RPMI7951 (cell line): Measurements from ENCODE around the gene KCNH2. TPM values are rescaled to one million over a fixed set of nuclear protein-coding genes. Genes with fewer than 3 reads are reported as not detected.
A peak's percentile ranks its signal among the peaks of the same experiment; 100 is the strongest.
"Not testable (repeated sequence)": the region's sequence is repeated elsewhere in the genome, so short reads cannot be mapped to it uniquely, and the experiment has no call there.

Experiments
- DNase-seq: peaks from one replicate; pipeline ENCODE4 v3.0.0-alpha.2; 2012; ENCODE audit warnings: low read depth
- total RNA-seq: library from RNA; depleted of rRNA; stranded (reverse); fragments of >200 nt; shearing (Covaris generic); gene quantifications from 2 replicates; pipeline ENCODE4 v1.2.3, GENCODE V29; 2014; rRNA removed

Gene KCNH2, protein sequence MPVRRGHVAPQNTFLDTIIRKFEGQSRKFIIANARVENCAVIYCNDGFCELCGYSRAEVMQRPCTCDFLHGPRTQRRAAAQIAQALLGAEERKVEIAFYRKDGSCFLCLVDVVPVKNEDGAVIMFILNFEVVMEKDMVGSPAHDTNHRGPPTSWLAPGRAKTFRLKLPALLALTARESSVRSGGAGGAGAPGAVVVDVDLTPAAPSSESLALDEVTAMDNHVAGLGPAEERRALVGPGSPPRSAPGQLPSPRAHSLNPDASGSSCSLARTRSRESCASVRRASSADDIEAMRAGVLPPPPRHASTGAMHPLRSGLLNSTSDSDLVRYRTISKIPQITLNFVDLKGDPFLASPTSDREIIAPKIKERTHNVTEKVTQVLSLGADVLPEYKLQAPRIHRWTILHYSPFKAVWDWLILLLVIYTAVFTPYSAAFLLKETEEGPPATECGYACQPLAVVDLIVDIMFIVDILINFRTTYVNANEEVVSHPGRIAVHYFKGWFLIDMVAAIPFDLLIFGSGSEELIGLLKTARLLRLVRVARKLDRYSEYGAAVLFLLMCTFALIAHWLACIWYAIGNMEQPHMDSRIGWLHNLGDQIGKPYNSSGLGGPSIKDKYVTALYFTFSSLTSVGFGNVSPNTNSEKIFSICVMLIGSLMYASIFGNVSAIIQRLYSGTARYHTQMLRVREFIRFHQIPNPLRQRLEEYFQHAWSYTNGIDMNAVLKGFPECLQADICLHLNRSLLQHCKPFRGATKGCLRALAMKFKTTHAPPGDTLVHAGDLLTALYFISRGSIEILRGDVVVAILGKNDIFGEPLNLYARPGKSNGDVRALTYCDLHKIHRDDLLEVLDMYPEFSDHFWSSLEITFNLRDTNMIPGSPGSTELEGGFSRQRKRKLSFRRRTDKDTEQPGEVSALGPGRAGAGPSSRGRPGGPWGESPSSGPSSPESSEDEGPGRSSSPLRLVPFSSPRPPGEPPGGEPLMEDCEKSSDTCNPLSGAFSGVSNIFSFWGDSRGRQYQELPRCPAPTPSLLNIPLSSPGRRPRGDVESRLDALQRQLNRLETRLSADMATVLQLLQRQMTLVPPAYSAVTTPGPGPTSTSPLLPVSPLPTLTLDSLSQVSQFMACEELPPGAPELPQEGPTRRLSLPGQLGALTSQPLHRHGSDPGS
- not detected in 2 replicates for total RNA-seq

DNA sequence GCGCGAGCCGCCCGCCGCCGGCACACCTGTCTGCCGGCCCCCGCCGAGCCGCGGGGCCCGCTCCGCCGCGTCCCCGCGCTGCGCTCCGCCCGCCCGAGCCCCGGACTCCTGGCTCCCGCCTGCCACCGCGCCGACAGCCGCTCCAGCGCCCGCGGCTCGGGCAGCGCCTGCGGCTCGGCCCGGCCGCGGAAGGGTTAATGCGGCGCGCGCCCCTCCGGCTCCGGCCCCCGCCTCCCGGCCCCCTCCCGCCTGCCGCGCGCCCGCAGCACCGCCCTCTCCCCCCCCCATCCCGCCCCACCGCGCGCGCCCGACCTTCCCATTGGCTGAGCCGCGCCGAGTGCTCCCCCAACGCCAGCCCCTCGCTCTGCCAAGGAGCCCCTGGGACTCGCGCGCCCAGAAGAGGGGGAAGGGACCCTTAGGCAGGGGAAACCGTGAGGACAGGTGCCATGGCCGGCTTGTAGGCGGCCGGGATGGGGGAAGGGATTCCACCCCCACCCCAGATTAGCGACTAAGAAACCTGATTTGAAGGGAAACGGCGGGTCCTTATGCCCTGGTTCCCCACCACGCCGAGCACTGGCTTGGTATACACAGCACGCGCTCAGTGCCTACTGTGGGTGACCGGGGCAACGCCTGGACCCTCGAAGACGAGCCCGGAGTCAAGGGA is at the start of gene KCNH2:
Gene KCNH2 (minus strand): TSS at position 196 of the 664 bp plus-strand sequence. CDS start 408 bp downstream, outside the sequence.
- DNase-seq = no peak

DNA sequence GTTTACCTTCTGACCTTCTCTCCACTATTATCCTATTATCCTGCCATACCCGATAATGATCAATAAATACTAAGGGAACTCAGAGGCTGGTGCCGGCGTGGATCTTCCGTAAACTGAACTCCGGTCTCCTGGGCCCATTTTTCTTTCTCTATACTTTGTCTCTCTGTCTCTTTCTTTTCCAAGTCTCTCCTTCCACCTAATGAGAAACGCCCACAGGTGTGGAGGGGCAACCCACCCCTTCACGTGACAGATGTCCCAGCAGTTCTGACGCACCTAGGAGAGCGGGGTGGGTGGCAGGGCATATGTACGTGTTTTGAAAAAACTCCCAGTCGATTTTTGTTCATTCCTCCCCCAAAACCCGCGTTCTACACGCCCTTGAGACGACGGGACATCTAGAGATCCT is 49.6 kb upstream of the KCNH2 start:
- DNase-seq = not testable (repeated sequence)

DNA sequence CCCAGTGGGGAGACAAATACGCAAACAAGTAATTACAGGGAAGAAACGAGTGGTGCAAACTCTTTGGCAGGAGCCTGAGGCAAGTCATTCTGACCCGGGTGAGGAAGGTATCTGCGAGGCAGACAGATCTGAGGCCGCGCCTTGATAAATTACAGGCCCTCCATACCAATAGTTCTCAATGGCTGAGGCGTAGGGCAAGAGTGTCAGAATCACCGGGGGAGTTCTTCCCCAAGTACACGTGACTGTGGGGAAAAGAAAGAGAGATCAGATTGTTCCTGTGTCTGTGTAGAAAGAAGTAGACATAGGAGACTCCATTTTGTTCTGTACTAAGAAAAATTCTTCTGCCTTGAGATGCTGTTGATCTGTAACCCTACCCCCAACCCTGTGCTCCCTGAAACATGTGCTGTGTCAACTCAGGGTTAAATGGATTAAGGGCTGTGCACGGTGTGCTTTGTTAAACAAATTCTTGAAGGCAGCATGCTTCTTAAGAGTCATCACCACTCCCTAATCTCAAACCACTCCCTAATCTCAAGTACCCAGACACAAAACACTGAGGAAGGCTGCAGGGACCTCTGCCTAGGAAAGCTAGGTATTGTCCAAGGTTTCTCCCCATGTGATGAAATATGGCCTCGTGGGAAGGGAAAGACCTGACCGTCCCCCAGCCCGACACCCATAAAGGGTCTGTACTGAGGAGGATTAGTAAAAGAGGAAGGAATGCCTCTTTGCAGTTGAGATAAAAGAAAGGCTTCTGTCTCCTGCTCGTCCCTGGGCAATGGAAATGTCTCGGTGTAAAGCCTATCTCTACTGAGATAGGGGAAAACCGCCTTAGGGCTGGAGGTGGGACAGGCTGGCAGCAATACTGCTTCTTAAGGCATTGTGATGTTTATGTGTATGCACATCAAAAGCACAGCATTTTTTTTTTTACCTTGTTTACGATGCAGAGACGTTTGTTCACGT is 48.9 kb upstream of the KCNH2 start:
- not testable (repeated sequence) for DNase-seq

DNA sequence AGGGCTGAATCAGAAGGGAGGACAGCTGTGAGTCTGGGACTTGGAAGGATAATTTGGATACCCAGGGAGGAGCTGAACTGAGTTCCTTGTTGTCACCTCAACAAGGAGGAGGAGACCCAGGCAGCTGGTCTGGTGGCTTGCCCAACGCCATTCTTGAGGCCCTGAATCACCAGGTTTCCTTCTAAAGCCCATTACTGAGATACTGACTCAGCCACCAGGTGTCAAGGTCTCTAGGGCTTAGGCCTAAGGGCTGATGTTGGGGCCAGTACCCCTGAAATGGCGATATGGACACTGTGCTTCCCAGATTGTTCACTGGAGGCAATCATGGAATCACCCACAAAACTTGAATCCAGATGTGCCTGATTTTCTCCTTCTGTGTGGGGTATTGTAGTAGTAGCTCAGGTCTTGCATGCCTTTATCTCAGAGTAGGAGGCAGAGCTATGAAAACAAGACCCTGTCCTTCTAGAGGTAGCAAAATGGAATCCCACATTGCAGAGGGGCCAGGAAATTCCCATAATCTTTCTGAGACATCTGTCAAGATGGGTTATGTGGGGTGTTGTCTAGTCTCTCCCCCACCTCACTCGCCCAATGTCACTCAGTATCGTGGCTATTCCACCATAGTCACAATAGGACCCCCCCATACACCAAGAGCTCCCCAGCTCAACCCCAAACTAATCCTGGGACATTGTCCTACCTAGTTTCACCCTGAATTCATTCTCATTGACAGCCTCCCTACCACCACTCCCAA is 48.0 kb upstream of the KCNH2 start:
- DNase-seq = peak; percentile 64

DNA sequence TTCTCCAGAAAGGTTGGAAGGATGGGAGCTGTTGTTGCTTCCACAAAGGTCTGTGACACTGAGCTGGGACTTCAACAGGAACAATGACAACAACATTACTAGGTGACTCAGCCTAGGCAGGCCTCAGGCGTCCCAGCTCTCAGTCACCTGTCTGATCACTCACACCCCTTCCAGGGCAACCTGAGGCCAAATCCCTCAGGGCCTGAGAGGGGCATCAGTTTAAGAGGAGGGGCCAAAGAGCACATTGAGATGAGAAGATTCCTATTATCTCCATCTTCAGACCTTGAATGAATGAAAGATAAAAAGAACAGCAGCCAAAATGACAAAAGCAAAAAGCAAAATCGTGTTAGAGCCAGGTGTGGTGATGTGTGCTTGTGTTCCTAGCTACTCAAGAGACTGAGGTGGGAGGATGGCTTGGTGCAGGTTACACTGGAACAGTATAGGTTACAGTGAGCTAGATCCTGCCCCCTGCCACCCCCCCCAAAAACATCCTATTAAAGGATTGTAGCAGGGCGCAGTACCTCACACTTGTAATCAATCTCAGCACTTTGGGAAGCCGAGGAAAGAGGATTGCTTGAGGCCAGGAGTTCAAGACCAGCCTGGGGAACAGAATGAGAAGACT is 46.4 kb upstream of the KCNH2 start, which contains the start of gene ATG9B:
Gene ATG9B (minus strand): TSS at position 60 of the 622 bp plus-strand sequence. CDS start 71 bp downstream, outside the sequence.
- no peak for DNase-seq

DNA sequence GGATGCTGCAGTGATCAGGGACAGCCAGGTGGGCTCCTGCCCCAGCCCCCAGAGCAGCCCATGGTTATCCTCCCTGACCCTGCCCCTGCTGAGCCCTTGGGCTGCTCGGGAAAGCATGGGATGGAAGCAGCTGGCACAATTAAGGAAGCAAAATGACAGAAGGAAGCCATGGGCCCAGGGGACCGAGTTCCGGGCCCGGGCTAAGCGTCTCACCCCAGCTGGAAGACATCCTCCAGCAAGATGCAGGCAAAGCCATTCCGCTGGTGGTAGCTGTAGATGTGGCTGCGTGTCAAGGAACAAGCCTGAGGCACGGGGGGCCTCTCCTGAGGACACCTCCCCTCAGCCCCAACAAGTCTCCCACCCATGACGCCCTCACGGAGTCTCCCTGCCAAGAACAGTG is 45.1 kb upstream of the KCNH2 start:
- no peak for DNase-seq

DNA sequence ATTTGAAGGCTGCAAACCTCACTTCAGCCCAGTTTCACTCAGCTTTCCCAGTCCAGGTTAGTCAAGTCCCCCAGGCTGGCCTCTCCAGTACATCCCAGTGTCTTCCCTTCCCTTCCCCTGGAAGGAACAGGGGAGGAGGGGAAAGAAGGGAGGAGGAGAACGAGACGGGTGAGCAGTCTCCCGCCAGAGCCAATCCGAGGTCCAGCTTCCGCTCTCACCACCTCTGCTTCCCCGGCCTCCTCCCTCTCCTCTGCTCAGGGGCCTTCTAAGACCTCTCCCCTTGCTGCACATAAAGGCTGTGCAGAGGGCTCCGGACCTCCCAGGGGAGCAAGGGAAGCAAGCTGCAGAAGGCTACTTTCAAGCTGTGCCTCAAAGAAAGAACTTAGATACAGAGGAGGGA is 42.1 kb upstream of the KCNH2 start:
- DNase-seq = no peak

DNA sequence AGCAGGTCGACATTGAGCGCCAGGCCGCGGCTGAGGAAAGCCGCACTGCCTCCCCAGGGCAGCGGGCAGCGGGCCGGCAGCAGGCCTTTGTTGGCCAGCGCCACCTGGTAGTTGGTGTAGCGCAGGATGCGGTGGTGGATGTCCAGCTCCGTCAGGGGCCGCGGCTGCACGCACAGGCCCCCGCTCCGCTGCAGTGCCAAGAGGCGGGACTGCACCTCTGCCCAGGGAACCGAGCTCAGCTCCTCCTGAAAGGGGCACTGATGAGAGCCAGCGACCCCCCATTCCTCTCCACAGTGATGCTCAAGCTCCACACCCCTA is 41.0 kb upstream of the KCNH2 start:
- DNase-seq = no peak

DNA sequence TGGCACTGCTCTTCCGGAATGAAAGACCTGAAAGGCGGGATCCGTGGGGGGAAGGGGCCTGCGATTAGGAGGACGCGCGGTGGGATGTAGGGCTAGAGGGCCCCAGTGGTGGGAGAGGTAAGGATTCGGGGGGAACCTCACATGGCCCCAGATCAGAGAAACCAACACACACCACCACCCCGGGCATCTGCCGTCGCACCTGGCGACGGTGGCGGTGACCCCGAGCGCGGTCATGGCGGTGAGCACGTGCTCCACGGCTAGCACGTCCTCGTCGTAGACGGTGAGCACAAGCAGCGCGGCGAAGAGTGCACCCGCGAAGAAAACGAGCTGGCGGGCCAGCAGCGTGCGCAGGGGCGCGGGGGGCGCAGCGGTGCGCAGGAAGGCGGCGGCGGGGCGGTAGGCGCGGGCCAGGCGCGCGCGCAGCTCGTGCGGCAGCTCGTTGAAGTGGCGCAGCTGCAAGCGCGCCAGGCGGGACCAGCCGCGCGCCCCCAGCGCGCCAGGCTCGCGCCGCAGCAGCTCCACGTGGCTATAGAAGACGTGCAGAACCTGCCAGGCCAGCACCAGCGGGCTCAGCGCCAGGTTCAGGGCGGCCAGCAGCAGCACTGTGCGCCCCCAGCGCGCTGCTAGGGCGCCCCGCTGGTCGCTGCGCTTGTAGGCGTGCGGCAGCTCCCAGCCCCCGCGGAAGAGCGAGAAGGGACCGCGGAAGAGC is 40.5 kb upstream of the KCNH2 start:
- DNase-seq = peak; percentile 22

DNA sequence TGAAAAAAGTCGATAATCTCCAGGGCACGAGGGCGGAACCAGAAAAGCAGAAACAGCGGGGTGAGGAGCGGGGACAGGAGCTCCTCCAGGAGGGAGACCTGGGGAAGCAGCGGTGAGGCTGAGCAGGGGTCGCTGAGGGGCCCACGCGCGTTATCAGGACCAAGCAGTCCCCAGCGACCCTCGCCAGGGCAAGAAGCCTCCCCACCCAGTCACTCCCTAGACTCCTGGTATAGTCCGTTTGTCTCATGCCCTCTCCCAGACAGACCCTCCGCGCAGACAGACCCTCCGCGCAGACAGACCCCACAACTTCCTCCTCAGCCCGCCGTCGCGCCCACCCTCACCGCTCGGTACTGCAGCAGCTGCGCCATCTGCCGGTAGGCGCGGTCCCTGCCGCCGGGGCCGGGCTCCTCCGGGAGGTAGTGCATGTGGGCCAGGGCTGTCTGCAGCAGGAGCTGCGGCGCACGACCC is 39.9 kb upstream of the KCNH2 start:
- no peak for DNase-seq

DNA sequence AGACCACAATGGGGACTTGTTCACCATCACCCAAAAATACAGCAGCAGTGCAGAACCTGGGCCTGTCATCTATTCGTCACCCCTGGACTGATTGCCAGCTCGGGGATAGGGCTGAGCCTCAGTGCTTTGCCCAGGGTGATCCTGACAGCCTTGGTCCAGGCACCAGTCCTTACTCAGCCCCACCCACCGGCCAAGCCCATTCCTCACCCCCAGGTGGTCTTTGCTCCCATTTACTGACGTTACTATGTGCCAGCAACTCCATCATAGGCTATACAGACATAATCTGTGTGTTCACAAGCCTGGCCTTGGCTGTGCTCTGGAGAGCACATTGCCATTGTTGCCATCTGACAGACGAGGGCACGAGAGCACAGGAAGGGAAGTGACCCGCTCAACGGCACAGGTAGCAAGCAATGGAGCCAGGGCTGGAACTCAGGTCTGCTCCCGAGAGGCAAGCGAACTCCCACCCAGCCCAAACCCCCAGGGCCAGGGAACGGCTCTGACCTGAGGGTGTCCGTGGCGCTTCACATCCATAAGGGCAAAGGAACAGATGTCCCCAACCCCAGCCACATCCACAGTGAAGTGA is 39.3 kb upstream of the KCNH2 start:
- no peak for DNase-seq

DNA sequence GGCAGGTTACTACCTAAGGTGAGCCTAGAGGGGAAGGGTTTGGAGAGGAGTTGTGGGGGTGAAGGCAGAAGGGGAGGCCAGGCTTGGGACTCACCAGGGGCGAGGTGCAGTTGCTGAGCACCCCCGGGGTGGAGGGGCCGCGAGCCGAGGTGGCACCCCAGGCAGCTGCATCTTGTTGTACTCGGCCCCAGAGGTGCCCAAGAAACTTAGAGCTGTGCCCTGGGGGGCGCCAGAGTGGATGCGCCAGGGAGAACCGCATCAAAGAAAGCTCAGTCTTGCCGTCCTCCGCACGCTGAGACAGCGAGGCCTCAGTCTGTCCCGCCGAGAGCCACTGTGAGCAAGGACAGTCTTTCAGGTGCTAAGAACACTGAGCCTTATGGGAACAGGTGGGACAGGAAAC is 38.8 kb upstream of the KCNH2 start:
- no peak for DNase-seq

DNA sequence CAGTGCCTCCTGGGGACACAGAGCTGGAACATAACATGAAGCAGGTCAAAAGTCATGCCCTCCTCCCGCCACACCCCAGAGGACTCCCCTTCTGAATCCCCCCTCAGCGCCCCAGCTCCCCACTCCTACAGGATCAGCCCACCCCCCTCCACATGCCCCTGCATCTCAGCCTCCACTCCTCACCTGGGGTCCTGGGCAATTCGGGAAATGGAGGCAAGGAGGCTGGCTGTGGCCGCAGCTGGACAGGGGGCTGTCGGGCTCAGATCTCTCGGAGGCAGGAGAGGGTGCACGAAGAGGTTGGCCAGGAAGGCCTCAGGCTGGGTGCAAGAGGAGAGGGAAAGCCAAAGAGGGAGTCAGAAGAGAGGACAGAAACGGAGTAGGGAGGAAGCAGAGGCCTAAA is 38.4 kb upstream of the KCNH2 start:
- no peak for DNase-seq

DNA sequence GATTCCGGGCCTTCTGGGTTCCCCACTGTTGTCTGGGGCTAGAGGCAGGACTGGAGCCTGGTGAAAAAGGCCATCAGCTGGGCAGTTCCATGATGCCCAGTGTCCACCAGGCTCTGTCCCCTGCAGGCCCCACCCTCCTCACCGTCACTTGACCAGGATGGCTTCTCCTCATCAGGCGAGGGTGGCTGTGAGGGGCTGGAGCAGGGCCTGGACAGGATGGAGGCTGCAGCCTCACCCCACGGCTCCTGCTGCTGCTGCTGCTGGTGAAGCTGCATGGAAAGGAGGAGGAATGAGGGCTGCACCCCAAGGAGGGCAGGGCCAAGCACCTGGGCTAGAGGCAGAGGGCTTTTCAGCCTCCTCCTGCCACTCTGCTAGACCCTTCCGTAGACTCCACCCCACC is 37.8 kb upstream of the KCNH2 start:
- DNase-seq = no peak

DNA sequence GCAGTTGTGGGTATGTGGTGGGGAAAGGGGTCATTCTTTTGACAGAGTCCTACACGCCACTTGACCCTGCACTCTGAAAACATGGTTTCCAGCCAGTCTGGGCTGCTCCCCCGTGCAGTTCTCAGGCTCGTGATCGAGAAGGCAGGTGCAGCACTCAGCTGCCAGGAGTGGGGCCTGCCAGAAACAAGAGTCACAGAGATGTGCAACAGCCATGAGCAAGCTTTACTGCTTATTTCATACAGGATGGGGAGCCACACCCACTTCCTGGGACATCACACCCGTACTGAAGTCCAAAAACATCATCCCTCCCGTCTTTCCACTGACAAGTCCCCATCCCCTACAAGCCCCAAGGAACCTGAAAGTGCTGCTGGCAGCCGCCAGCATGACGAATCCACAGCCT is 36.8 kb upstream of the KCNH2 start:
- DNase-seq = no peak

DNA sequence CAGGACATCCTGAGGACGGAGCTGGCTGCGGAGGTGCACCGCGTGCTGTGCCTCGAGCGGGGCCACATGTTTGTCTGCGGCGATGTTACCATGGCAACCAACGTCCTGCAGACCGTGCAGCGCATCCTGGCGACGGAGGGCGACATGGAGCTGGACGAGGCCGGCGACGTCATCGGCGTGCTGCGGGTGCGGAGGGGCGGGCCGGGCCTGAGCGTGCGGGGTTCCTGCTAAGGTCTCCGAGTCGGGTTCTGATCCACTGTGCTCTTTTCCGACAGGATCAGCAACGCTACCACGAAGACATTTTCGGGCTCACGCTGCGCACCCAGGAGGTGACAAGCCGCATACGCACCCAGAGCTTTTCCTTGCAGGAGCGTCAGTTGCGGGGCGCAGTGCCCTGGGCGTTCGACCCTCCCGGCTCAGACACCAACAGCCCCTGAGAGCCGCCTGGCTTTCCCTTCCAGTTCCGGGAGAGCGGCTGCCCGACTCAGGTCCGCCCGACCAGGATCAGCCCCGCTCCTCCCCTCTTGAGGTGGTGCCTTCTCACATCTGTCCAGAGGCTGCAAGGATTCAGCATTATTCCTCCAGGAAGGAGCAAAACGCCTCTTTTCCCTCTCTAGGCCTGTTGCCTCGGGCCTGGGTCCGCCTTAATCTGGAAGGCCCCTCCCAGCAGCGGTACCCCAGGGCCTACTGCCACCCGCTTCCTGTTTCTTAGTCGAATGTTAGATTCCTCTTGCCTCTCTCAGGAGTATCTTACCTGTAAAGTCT is 35.8 kb upstream of the KCNH2 start:
- DNase-seq = peak; percentile 81

DNA sequence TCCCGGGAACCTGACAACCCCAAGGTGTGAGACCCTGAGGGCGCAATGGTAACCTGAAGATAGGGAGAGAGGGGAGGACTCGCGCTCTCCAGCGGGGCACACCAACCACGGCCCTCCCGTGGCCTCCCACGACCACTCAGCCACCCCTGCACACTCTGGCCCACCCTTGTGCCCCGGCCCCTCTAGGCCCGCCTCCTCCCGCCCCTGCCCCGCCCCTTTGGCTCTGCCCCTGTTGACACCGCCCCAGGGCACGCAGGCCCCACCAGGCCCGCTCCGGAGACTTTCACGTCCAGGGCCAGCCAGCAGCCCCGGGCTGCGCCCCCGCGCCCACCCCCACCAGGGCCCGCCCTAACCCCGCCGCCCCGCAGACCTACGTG is 35.2 kb upstream of the KCNH2 start:
- no peak for DNase-seq
